OCI-LY1 (cell line): ENCODE data around the gene VTI1A.

Experiments
- CTCF ChIP-seq: fragments of 200-600 bp; sonication (generic), shearing (Covaris generic); IDR thresholded peaks from 2 replicates; pipeline ENCODE4 v1.5.1; 2017; ENCODE audit warnings: mild to moderate bottlenecking, antibody characterized with exemption, low read length, moderate library complexity, mixed read lengths
- EZH2 ChIP-seq: fragments of 200-600 bp; sonication (generic), shearing (Covaris generic); IDR thresholded peaks from 2 replicates; pipeline ENCODE4 v1.8.0; 2017; ENCODE audit warnings: borderline replicate concordance, mixed run types, mild to moderate bottlenecking, antibody characterized with exemption, low read length, moderate library complexity, mixed read lengths

- TF ChIP-seq CTCF (no peak), EZH2 (no peak)
Observed at GRCh38 chr10:112768121-112768520, 321.1 kb downstream of the VTI1A start.
